Natural killer cell (primary cell): ENCODE measurements around the gene OR1K1. TPM values are rescaled to one million over a fixed set of nuclear protein-coding genes. Genes with fewer than 3 reads are reported as not detected.
"Not testable (repeated sequence)": the region's sequence is repeated elsewhere in the genome, so short reads cannot be mapped to it uniquely, and the experiment has no call there.

Experiments used
- ATAC-seq, 3 donors: fragments of 150-1000 bp in 2 of 3; fragments of 200-7000 bp in 1 of 3; cut with Tn5 transposase; 1 replicate in 1 of 3; 2 replicates in 2 of 3; pipeline ENCODE4 v1.10.0; 2021; ENCODE audit warnings: mild to moderate bottlenecking in 2 of 3, moderate library complexity in 2 of 3
- DNase-seq, 2 donors: peaks; one replicate each; pipeline versions ENCODE4 v3.0.0 to v3.0.0-alpha.2; 2013 to 2021; ENCODE audit warnings: mixed read lengths in 1 of 2
- H3K27ac ChIP-seq: one replicate; pipeline ENCODE4 v1.5.1; 2013; ENCODE audit warnings: mild to moderate bottlenecking, low read length
- H3K27me3 ChIP-seq: one replicate; pipeline ENCODE4 v1.6.1; 2013; ENCODE audit warnings: low read length; ENCODE audit not compliant: control insufficient read depth, insufficient read depth
- H3K36me3 ChIP-seq: one replicate; pipeline ENCODE4 v1.6.1; 2013; ENCODE audit warnings: low read length; ENCODE audit not compliant: control insufficient read depth, insufficient read depth
- H3K4me1 ChIP-seq: one replicate; pipeline ENCODE4 v1.6.1; 2013; ENCODE audit warnings: low read length; ENCODE audit not compliant: control insufficient read depth, insufficient read depth
- H3K4me3 ChIP-seq: one replicate; pipeline ENCODE4 v1.5.1; 2013; ENCODE audit warnings: low read length
- H3K9me3 ChIP-seq: one replicate; pipeline ENCODE4 v1.6.1; 2013; ENCODE audit warnings: low read length; ENCODE audit not compliant: control insufficient read depth, insufficient read depth
- H3K27ac Mint-ChIP-seq, 2 donors: one replicate each; pipeline ENCODE4 v1.8.0; 2022; ENCODE audit warnings: mild to moderate bottlenecking in 2 of 2, mixed read lengths in 2 of 2, moderate library complexity in 1 of 2
- H3K27me3 Mint-ChIP-seq, 2 donors: one replicate each; pipeline ENCODE4 v1.8.0; 2022; ENCODE audit warnings: low read depth in 2 of 2, mixed read lengths in 2 of 2
- H3K36me3 Mint-ChIP-seq: one replicate; pipeline ENCODE4 v1.8.0; 2022; ENCODE audit warnings: mixed read lengths
- H3K4me1 Mint-ChIP-seq, 2 donors: one replicate each; pipeline ENCODE4 v1.8.0; 2022; ENCODE audit warnings: mixed read lengths in 2 of 2
- H3K4me3 Mint-ChIP-seq: one replicate; pipeline ENCODE4 v1.8.0; 2022; ENCODE audit warnings: mild to moderate bottlenecking, moderate library complexity, mixed read lengths
- H3K9me3 Mint-ChIP-seq, 2 donors: one replicate each; pipeline ENCODE4 v1.8.0; 2022; ENCODE audit warnings: mixed read lengths in 2 of 2
- WGBS: methylation state at CpG from one replicate; pipeline ENCODE4 v1.1.7; 2013; ENCODE audit warnings: missing lambda C conversion rate; ENCODE audit not compliant: insufficient coverage; 5-methylcytosine and 5-hydroxymethylcytosine counted together
- intact Hi-C: fragments of 100-400 bp; cut with micrococcal nuclease; formaldehyde crosslinking; loops from one replicate; pipeline ENCODE4 v1.14.2; 2022
- total RNA-seq, 4 donors: library from RNA; stranded (reverse); fragments of 120-200 nt in 1 of 4; gene quantifications; one replicate each; pipeline versions ENCODE4 v1.2.3 to v1.2.4, GENCODE V29; 2013 to 2022
- TF ChIP-seq, protein P1 (sequence below): fragments of 200-600 bp; IDR thresholded peaks from one replicate; pipeline ENCODE4 v1.8.0; 2022; ENCODE audit warnings: antibody characterized with exemption

Gene OR1K1
- total RNA-seq, 3 donors from 2014 or later (not counting 1 experiment from before 2014, with no cell fraction given) = not detected

DNA sequence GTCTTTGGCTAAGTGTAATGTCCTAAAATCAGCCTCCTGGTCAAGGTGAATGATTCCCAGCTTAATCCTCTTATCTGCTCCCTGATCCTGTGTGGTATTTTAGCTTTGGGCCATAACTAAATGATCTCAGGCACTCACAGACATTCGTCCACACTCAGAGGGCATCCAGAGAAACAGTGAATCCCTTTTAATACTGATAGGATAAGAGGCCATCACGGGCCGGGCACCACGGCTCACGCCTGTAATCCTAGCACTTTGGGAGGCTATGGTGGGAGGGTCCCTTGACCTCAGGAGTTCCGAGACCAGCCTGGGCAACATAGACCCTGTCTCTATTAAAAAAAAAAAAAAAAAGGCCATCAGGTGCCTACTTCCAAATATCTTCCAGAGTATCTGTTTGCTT, 22.1 kb downstream of the OR1K1 start:
- H3K36me3 Mint-ChIP-seq = no peaks in the 10 kb centered on the region
- TF ChIP-seq, protein P1, sequence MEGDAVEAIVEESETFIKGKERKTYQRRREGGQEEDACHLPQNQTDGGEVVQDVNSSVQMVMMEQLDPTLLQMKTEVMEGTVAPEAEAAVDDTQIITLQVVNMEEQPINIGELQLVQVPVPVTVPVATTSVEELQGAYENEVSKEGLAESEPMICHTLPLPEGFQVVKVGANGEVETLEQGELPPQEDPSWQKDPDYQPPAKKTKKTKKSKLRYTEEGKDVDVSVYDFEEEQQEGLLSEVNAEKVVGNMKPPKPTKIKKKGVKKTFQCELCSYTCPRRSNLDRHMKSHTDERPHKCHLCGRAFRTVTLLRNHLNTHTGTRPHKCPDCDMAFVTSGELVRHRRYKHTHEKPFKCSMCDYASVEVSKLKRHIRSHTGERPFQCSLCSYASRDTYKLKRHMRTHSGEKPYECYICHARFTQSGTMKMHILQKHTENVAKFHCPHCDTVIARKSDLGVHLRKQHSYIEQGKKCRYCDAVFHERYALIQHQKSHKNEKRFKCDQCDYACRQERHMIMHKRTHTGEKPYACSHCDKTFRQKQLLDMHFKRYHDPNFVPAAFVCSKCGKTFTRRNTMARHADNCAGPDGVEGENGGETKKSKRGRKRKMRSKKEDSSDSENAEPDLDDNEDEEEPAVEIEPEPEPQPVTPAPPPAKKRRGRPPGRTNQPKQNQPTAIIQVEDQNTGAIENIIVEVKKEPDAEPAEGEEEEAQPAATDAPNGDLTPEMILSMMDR = no peak
- no peak for DNase-seq
- H3K4me1 ChIP-seq = peaks cover 7% of the 10 kb centered on the region
- no peaks in the 10 kb centered on the region for H3K27me3 Mint-ChIP-seq
- no peaks in the 10 kb centered on the region for H3K9me3 Mint-ChIP-seq
- H3K4me1 Mint-ChIP-seq = peaks cover 33 to 37% of the 10 kb centered on the region in 2 donors
- no peak overlapping the region for H3K27ac ChIP-seq
- H3K4me3 Mint-ChIP-seq = no peak overlapping the region
- no peak overlapping the region for H3K4me3 ChIP-seq
- intact Hi-C loops = loop anchor here (10.0 kb wide), 1 partner anchor 533 kb away; the partner anchor contains the start of gene CRB2
- no peaks in the 10 kb centered on the region for H3K9me3 ChIP-seq
- peak overlapping the region; percentile 19 to 38 for H3K27ac Mint-ChIP-seq
- WGBS = 96% methylated on average over 6 of the region's 6 CpGs
- no peaks in the 10 kb centered on the region for H3K27me3 ChIP-seq
- peaks cover 47% of the 10 kb centered on the region for H3K36me3 ChIP-seq
- no peak for ATAC-seq

DNA sequence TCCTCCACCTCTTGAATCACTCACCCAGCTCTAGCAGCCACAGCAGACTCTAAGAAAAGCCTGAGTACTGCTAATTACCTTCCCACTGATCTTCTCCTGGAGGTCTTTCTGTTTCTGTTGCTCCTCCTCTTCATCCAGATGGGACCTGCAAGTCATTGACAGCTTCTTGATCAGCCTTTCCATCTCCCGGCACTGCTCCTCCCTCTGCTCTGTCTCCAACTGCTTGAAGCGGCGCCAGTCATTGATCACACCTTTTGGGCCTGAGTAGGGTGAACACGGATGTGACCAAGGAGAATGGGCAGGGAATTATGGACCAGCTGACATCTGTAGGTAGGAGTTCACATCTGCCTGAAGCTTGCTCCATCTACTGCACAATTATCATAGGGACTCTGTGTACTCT, 23.0 kb downstream of the OR1K1 start:
- H3K27me3 Mint-ChIP-seq = no peaks in the 10 kb centered on the region
- H3K36me3 Mint-ChIP-seq = no peaks in the 10 kb centered on the region
- H3K4me3 Mint-ChIP-seq = no peak overlapping the region
- no peak for ATAC-seq
- H3K36me3 ChIP-seq = peaks cover 44% of the 10 kb centered on the region
- DNase-seq = no peak
- no peaks in the 10 kb centered on the region for H3K9me3 Mint-ChIP-seq
- H3K27me3 ChIP-seq = no peaks in the 10 kb centered on the region
- intact Hi-C loops = loop anchor here (10.0 kb wide), 1 partner anchor 532 kb away; the partner anchor contains the start of gene CRB2
- H3K4me3 ChIP-seq = no peak overlapping the region
- peaks cover 15% of the 10 kb centered on the region for H3K4me1 ChIP-seq
- H3K9me3 ChIP-seq = no peaks in the 10 kb centered on the region
- 98% methylated on average over 4 of the region's 4 CpGs for WGBS
- no peak overlapping the region for H3K27ac ChIP-seq
- H3K4me1 Mint-ChIP-seq = peaks cover 42 to 44% of the 10 kb centered on the region in 2 donors
- TF ChIP-seq, protein P1 = no peak
- peak overlapping the region in 1 of 2 donors; percentile 47 for H3K27ac Mint-ChIP-seq

DNA sequence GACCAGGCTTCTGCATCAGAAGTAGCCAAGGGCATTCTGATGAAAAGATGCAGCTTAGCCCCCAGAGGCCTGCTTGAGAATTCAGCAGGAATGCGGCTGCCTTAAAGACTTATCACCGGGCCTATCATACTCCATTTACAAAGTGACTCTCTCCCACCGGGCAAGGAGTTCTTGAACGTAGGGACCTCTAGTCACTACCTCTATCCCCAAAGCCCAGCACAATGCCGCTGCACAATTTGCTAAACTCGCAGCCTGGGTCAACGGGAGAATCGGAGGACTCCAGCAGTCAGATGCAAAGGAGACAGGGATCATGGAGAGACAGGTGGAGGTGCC, 27.8 kb downstream of the OR1K1 start:
- H3K36me3 Mint-ChIP-seq = no peaks in the 10 kb centered on the region
- DNase-seq = no peak
- Histone ChIP-seq H3K36me3 (peaks cover 13% of the 10 kb centered on the region), H3K4me3 (peak overlapping the region; percentile 87), H3K27ac (peak overlapping the region; percentile 72), H3K4me1 (peaks cover 26% of the 10 kb centered on the region), H3K27me3 (no peaks in the 10 kb centered on the region), H3K9me3 (no peaks in the 10 kb centered on the region)
- H3K4me3 Mint-ChIP-seq = peak overlapping the region; percentile 98
- intact Hi-C loops = loop anchor here (10.0 kb wide), 1 partner anchor 527 kb away; the partner anchor contains the start of gene CRB2
- WGBS = 1% methylated on average over 8 of the region's 8 CpGs
- H3K27ac Mint-ChIP-seq = peak overlapping the region; percentile 84 to 98
- no peaks in the 10 kb centered on the region for H3K27me3 Mint-ChIP-seq
- peaks cover 44% of the 10 kb centered on the region in 2 donors for H3K4me1 Mint-ChIP-seq
- TF ChIP-seq, protein P1 = no peak
- ATAC-seq = no peak
- H3K9me3 Mint-ChIP-seq = no peaks in the 10 kb centered on the region

DNA sequence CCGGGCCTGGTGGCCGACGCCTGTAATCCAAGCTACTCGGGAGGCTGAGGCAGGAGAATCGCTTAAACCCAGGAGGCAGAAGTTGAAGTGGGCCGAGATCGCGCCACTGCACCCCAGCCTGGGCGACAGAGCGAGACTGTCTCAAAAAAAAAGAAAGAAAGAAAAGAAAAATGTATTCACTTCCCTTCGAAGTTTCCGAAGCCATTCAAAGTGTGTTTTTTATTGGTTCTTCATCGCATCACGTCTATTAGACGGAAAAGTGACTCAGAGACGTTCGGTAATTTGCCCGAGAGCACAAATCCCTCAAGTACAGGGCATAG, 29.0 kb downstream of the OR1K1 start:
- 69% methylated on average over 16 of the region's 18 CpGs for WGBS
- Histone ChIP-seq H3K4me3 (peak overlapping the region; percentile 87), H3K4me1 (peaks cover 28% of the 10 kb centered on the region), H3K27ac (peak overlapping the region; percentile 72)
- Mint-ChIP-seq H3K4me1 (peaks cover 41 to 42% of the 10 kb centered on the region in 2 donors), H3K4me3 (peak overlapping the region; percentile 98), H3K27ac (peak overlapping the region; percentile 84 to 98)
- DNase-seq = peak in 1 of 2 donors; percentile 13
- H3K27me3 Mint-ChIP-seq, ATAC-seq, H3K9me3 Mint-ChIP-seq, H3K9me3 ChIP-seq, H3K36me3 ChIP-seq, H3K27me3 ChIP-seq, H3K36me3 Mint-ChIP-seq: not testable (repeated sequence)
- intact Hi-C loops = loop anchor here (10.0 kb wide), 1 partner anchor 526 kb away; the partner anchor contains the start of gene CRB2
